ENCODE results near the gene ANO6. TPM values are rescaled to one million over a fixed set of nuclear protein-coding genes. Genes with fewer than 3 reads are reported as not detected.
"Not testable (repeated sequence)": the region's sequence is repeated elsewhere in the genome, so short reads cannot be mapped to it uniquely, and the experiment has no call there.

Gene ANO6
- total RNA-seq, 1 donor from 2014 or later = 35.0 TPM

DNA sequence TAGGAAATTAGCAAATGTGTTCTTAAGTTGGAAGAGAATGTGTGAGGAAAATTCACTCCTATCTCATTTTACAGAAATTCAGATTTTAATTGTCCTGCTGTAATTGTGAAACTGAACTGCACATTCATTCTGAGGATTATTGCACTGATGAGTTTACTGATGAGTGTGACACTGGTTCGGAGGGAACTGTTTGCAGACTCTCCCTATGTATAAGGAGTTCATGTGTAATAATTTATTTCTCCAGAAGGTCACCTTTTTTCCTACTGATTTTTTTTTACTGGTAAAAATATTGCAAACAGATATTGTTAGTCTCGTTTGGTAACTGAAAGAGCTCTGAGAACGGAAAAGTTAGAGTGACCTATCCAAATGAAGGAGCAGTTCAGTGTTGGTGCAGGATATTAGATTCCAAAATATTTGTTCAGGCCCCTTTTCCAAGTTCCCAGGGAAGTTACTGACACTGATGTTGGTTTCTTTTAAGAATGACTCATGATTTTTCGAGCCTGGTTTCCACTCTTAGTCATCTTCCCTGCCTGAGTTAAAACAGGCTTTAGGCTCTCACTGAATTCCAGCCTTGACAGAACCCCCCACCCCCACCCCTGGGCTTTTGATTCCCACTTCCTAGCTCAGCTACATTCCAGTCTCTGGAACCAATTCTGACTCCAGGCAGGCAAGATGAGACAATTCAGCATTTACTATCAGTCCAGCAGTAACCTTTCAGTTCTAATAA is 18.4 kb downstream of the ANO6 start:
- H3K4me3 Mint-ChIP-seq = peak overlapping the region; percentile 50
- TF ChIP-seq, protein P1, sequence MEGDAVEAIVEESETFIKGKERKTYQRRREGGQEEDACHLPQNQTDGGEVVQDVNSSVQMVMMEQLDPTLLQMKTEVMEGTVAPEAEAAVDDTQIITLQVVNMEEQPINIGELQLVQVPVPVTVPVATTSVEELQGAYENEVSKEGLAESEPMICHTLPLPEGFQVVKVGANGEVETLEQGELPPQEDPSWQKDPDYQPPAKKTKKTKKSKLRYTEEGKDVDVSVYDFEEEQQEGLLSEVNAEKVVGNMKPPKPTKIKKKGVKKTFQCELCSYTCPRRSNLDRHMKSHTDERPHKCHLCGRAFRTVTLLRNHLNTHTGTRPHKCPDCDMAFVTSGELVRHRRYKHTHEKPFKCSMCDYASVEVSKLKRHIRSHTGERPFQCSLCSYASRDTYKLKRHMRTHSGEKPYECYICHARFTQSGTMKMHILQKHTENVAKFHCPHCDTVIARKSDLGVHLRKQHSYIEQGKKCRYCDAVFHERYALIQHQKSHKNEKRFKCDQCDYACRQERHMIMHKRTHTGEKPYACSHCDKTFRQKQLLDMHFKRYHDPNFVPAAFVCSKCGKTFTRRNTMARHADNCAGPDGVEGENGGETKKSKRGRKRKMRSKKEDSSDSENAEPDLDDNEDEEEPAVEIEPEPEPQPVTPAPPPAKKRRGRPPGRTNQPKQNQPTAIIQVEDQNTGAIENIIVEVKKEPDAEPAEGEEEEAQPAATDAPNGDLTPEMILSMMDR (conservative IDR thresholded peaks at IDR 0.05) = peak; percentile 30
- H3K27ac Mint-ChIP-seq = peak overlapping the region; percentile 84
- peaks cover 39% of the 10 kb centered on the region for H3K4me1 Mint-ChIP-seq (ENCODE audit: unreplicated experiment)
- no peaks in the 10 kb centered on the region for H3K9me3 Mint-ChIP-seq
- H3K36me3 Mint-ChIP-seq = peaks cover 6% of the 10 kb centered on the region
- DNase-seq (ENCODE audit: extremely low spot score, unreplicated experiment) = no peak
- no peaks in the 10 kb centered on the region for H3K27me3 Mint-ChIP-seq

DNA sequence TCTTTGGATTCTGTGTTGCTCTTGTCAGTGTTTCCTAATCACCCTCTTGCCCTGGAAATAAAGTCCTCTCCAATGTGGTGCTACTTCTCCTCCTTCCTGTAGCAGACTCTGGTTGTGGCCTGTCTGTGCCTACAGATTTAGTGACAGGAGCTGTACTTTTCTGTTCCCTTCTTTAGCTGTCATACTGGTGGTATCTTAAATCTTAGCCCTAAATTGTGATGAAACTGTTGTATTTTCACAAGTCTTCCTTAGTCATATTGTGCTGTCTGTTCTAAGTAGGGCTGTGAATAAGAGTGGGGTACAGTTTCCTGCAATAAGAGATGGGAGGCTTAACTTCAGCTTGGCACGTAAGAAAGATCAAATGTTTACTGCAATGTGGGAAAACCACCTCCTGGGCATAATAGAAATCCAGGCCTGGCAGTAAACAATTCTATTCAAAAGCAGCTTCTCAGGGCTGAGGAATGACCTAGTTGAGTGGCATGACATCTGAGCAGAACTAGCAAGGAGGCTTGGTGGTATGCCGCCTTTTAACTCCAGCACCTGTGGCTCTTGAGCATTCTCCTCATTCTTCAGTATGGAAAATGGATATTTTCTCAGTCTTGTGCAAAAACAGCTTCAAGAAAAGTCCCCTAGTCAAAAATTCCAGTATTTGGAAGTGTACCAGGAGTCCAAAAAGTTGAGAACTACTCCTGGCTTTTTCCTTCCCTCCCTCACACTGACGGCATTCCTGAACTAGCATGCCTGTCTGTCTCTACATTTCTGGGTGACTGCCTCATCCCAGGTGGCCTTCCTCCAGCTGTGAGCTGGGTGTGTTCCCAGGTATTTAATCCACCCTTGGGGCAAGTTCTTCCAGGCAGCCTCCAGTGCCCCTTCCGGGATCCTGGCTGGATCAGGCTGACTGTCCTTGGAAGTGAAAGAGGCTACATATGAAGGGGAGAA is 19.5 kb downstream of the ANO6 start:
- Mint-ChIP-seq H3K27ac (peak overlapping the region; percentile 84), H3K27me3 (no peaks in the 10 kb centered on the region), H3K36me3 (peaks cover 6% of the 10 kb centered on the region), H3K9me3 (no peaks in the 10 kb centered on the region), H3K4me3 (peak overlapping the region; percentile 50), H3K4me1 (ENCODE audit: unreplicated experiment) (peaks cover 39% of the 10 kb centered on the region)
- DNase-seq (ENCODE audit: extremely low spot score, unreplicated experiment) = no peak
- TF ChIP-seq, protein P1 (conservative IDR thresholded peaks at IDR 0.05) = no peak

DNA sequence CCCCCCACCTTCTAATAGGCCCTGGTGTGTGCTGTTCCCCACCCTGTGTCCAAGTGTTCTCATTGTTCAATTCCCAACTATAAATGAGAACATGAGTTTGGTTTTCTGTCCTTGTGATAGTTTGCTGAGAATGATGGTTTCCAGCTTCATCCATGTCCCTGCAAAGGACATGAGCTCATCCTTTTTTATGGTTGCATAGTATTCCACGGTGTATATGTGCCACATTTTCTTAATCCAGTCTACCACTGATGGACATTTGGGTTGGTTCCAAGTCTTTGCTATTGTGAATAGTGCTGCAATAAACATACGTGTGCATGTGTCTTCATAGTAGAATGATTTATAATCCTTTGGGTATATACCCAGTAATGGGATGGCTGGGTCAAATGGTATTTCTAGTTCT is 20.5 kb downstream of the ANO6 start:
- H3K36me3 Mint-ChIP-seq = peaks cover 11% of the 10 kb centered on the region
- not testable (repeated sequence) for H3K9me3 Mint-ChIP-seq

DNA sequence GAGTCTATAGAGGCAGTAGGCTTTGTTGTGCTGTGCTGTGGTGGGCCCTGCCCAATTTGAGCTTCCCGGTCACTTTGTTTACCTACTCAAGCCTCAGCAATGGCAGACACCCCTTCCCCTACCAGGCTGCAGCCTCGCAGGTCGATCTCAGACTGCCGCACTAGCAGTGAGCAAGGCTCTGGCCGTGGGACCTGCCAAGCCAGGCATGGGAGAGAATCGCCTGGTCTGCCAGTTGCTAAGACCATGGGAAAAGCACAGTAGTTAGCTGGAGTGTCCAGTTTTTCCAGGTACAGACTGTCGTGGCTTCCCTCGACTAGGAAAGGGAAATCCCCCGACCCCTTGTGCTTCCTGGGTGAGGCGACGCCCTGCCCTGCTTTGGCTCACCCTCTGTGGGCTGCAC is 26.3 kb downstream of the ANO6 start:
- Mint-ChIP-seq H3K27ac (no peak overlapping the region), H3K4me1 (ENCODE audit: unreplicated experiment) (peaks cover 4% of the 10 kb centered on the region), H3K36me3 (peaks cover 9% of the 10 kb centered on the region), H3K27me3 (no peaks in the 10 kb centered on the region), H3K9me3 (no peaks in the 10 kb centered on the region), H3K4me3 (no peak overlapping the region)
- no peak for DNase-seq (ENCODE audit: extremely low spot score, unreplicated experiment)
- TF ChIP-seq, protein P1 (conservative IDR thresholded peaks at IDR 0.05) = no peak

More for the DNA sequence above, 20.5 kb downstream of the ANO6 start:
- H3K27ac Mint-ChIP-seq; H3K4me3 Mint-ChIP-seq; DNase-seq (ENCODE audit: extremely low spot score, unreplicated experiment); H3K27me3 Mint-ChIP-seq: not testable (repeated sequence)
- H3K4me1 Mint-ChIP-seq (ENCODE audit: unreplicated experiment) = peaks cover 43% of the 10 kb centered on the region

DNA sequence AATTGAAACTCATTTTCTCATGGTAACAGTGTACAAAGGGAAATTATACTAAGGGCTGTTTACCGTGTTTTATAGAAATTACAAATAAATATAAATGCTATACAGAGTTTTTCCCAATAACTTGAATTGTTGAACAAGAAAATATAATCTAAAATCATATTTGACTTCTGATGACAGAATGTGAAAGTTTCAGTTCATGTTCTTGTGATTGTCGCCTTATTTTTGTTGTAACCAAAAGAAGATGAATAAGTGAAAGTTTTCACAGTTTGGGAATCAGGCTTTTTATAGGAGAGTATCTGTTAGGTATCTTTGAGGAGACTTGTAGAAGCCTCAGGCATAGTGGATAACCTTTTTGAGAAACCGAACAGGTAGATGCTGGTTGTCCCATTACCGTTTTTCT is 28.1 kb downstream of the ANO6 start:
- TF ChIP-seq, protein P1 (conservative IDR thresholded peaks at IDR 0.05) = no peak
- H3K27ac Mint-ChIP-seq = no peak overlapping the region

More for the DNA sequence above, 28.1 kb downstream of the ANO6 start:
- Mint-ChIP-seq H3K36me3 (peaks cover 9% of the 10 kb centered on the region), H3K4me3 (no peak overlapping the region), H3K9me3 (no peaks in the 10 kb centered on the region), H3K27me3 (no peaks in the 10 kb centered on the region), H3K4me1 (ENCODE audit: unreplicated experiment) (peaks cover 4% of the 10 kb centered on the region)
- no peak for DNase-seq (ENCODE audit: extremely low spot score, unreplicated experiment)
